IMR-90 (cell line): ENCODE data around the gene KRTAP6-3. TPM values are rescaled to one million over a fixed set of nuclear protein-coding genes. Genes with fewer than 3 reads are reported as not detected.

Experiments used
- ATAC-seq: fragments of 200-7000 bp; cut with Tn5 transposase; 2 replicates; pipeline ENCODE4 v1.9.1; 2020; ENCODE audit warnings: low read depth, mild to moderate bottlenecking, moderate library complexity
- BruUV-seq: library from RNA; stranded (reverse); fragments of 400-500 nt; replicated peaks from 2 replicates; lab custom pipeline; 2021; lab: Mats Ljungman, UMichigan
- CTCF ChIA-PET: fragments of 300-600 bp; formaldehyde crosslinking; extraction: SDS; loops from one replicate; lab custom pipeline; 2021; ENCODE audit warnings: antibody characterized with exemption; lab: Yijun Ruan, JAX
- POLR2A ChIA-PET: fragments of 300-600 bp; sonication (Branson Sonifier 250); formaldehyde crosslinking; loops from one replicate; lab custom pipeline; 2022; ENCODE audit warnings: antibody characterized with exemption; ENCODE audit not compliant: unreplicated experiment; lab: Charles Lee
- DNase-seq: peaks from one replicate; pipeline ENCODE4 v3.0.0; 2013
- H2AFZ ChIP-seq: replicated peaks from 2 replicates; pipeline ENCODE3; 2013; ENCODE audit warnings: low read length, mild to moderate bottlenecking; ENCODE audit not compliant: poor library complexity
- H2AK5ac ChIP-seq: 2 replicates; pipeline ENCODE4 v1.6.1; 2013; ENCODE audit warnings: low read depth, low read length, inconsistent platforms
- H2AK9ac ChIP-seq: replicated peaks from 2 replicates; pipeline ENCODE3; 2013; ENCODE audit warnings: mild to moderate bottlenecking, low read depth, low read length, moderate library complexity; ENCODE audit not compliant: poor library complexity
- H2BK120ac ChIP-seq: 2 replicates; pipeline ENCODE4 v1.6.1; 2013; ENCODE audit warnings: low read depth, low read length, inconsistent platforms
- H2BK15ac ChIP-seq: 3 replicates; pipeline ENCODE4 v1.6.1; 2013; ENCODE audit warnings: low read depth, low read length, inconsistent platforms
- H2BK20ac ChIP-seq: 2 replicates; pipeline ENCODE4 v1.6.1; 2013; ENCODE audit warnings: low read depth, mild to moderate bottlenecking, inconsistent platforms, low read length, moderate library complexity
- H2BK5ac ChIP-seq: 2 replicates; pipeline ENCODE4 v1.6.1; 2013; ENCODE audit warnings: mild to moderate bottlenecking, low read depth, low read length, inconsistent platforms; ENCODE audit not compliant: poor library complexity, severe bottlenecking
- H3K14ac ChIP-seq: replicated peaks from 2 replicates; pipeline ENCODE4 v1.6.1; 2013; ENCODE audit warnings: low read depth, low read length, inconsistent platforms
- H3K18ac ChIP-seq: 2 replicates; pipeline ENCODE4 v1.6.1; 2013; ENCODE audit warnings: low read depth, low read length, control low read depth
- H3K23ac ChIP-seq: 2 replicates; pipeline ENCODE4 v1.6.1; 2013; ENCODE audit warnings: low read depth, low read length, inconsistent platforms
- H3K27ac ChIP-seq: 2 replicates; pipeline ENCODE4 v1.5.1; 2013; ENCODE audit warnings: mild to moderate bottlenecking, control low read depth, low read length; ENCODE audit not compliant: insufficient read depth
- H3K27me3 ChIP-seq: 2 replicates; pipeline ENCODE4 v1.6.1; 2013; ENCODE audit warnings: low read length; ENCODE audit not compliant: control insufficient read depth, insufficient read depth
- H3K36me3 ChIP-seq: 2 replicates; pipeline ENCODE4 v1.6.1; 2013; ENCODE audit warnings: low read length, mixed read lengths; ENCODE audit not compliant: control insufficient read depth, insufficient read depth
- H3K4ac ChIP-seq: 2 replicates; pipeline ENCODE4 v1.6.1; 2013; ENCODE audit warnings: low read depth, low read length, inconsistent platforms
- H3K4me1 ChIP-seq: 2 replicates; pipeline ENCODE4 v1.6.1; 2013; ENCODE audit warnings: low read length, mixed read lengths; ENCODE audit not compliant: control insufficient read depth, insufficient read depth
- H3K4me2 ChIP-seq: 2 replicates; pipeline ENCODE4 v1.6.1; 2013; ENCODE audit warnings: low read depth, mild to moderate bottlenecking, control low read depth, low read length, moderate library complexity
- H3K4me3 ChIP-seq: 2 replicates; pipeline ENCODE4 v1.5.1; 2013; ENCODE audit warnings: low read depth, mild to moderate bottlenecking, control low read depth, low read length, moderate library complexity; ENCODE audit not compliant: insufficient read depth
- H3K56ac ChIP-seq: 2 replicates; pipeline ENCODE4 v1.6.1; 2013; ENCODE audit warnings: low read length, inconsistent platforms; ENCODE audit not compliant: insufficient read depth; ENCODE audit errors: extremely low read depth
- H3K79me1 ChIP-seq, 2 experiments: 2 replicates each; pipeline ENCODE4 v1.6.1; 2013; ENCODE audit warnings: low read length in 2 of 2, inconsistent platforms in 1 of 2, low read depth in 1 of 2
- H3K9ac ChIP-seq: 2 replicates; pipeline ENCODE4 v1.6.1; 2013; ENCODE audit warnings: low read depth, low read length, control low read depth
- H3K9me1 ChIP-seq: 2 replicates; pipeline ENCODE4 v1.6.1; 2013; ENCODE audit warnings: low read length, inconsistent platforms; ENCODE audit not compliant: insufficient read depth
- H3K9me3 ChIP-seq: 2 replicates; pipeline ENCODE4 v1.6.1; 2013; ENCODE audit warnings: low read length; ENCODE audit not compliant: control insufficient read depth, insufficient read depth
- H4K20me1 ChIP-seq: 2 replicates; pipeline ENCODE4 v1.6.1; 2013; ENCODE audit warnings: low read length, inconsistent platforms; ENCODE audit not compliant: insufficient read depth
- H4K5ac ChIP-seq: 2 replicates; pipeline ENCODE4 v1.6.1; 2013; ENCODE audit warnings: mild to moderate bottlenecking, low read depth, low read length, control low read depth
- H4K8ac ChIP-seq, 2 experiments: 2 replicates each; pipeline ENCODE4 v1.6.1; 2013; ENCODE audit warnings: low read depth in 2 of 2, low read length in 2 of 2, control low read depth in 1 of 2, inconsistent platforms in 1 of 2
- H4K91ac ChIP-seq: 2 replicates; pipeline ENCODE4 v1.6.1; 2013; ENCODE audit warnings: low read depth, low read length, inconsistent platforms; ENCODE audit not compliant: insufficient read depth
- BHLHE40 ChIP-seq: fragments of 150-350 bp; IDR thresholded peaks from 2 replicates; pipeline ENCODE4 v1.6.1; 2016; ENCODE audit warnings: mild to moderate bottlenecking, low read depth, low read length
- CHD1 ChIP-seq: IDR thresholded peaks from 2 replicates; pipeline ENCODE4 v1.6.1; 2012; ENCODE audit warnings: low read depth, low read length, improper control_type of control experiment
- CTCF ChIP-seq: conservative IDR thresholded peaks from 2 replicates; pipeline ENCODE4 v1.5.1; 2012; ENCODE audit warnings: mild to moderate bottlenecking, low read depth, low read length, improper control_type of control experiment
- ELK1 ChIP-seq: fragments of 150-350 bp; IDR thresholded peaks from 2 replicates; pipeline ENCODE4 v1.6.1; 2016; ENCODE audit warnings: low read depth, mild to moderate bottlenecking, low read length, moderate library complexity, borderline replicate concordance
- FOS ChIP-seq: fragments of 150-350 bp; IDR thresholded peaks from 2 replicates; pipeline ENCODE4 v1.6.1; 2016; ENCODE audit warnings: low read depth, low read length
- MAFK ChIP-seq: IDR thresholded peaks from 2 replicates; pipeline ENCODE4 v1.6.1; 2012; ENCODE audit warnings: low read depth, low read length, improper control_type of control experiment
- MAZ ChIP-seq: IDR thresholded peaks from 2 replicates; pipeline ENCODE4 v1.6.1; 2012; ENCODE audit warnings: low read depth, mild to moderate bottlenecking, low read length, improper control_type of control experiment, moderate library complexity, borderline replicate concordance
- MXI1 ChIP-seq: IDR thresholded peaks from 2 replicates; pipeline ENCODE4 v1.6.1; 2012; ENCODE audit warnings: low read depth, mild to moderate bottlenecking, low read length, moderate library complexity, borderline replicate concordance
- NFE2L2 ChIP-seq: fragments of 150-350 bp; IDR thresholded peaks from 2 replicates; pipeline ENCODE4 v1.6.1; 2016; ENCODE audit warnings: low read depth, mild to moderate bottlenecking, low read length
- POLR2A ChIP-seq: IDR thresholded peaks from 2 replicates; pipeline ENCODE4 v1.6.1; 2012; ENCODE audit warnings: mild to moderate bottlenecking, low read depth, low read length
- RAD21 ChIP-seq: IDR thresholded peaks from 2 replicates; pipeline ENCODE4 v1.6.1; 2012; ENCODE audit warnings: low read length, improper control_type of control experiment
- RCOR1 ChIP-seq: IDR thresholded peaks from 2 replicates; pipeline ENCODE4 v1.6.1; 2012; ENCODE audit warnings: mild to moderate bottlenecking, low read length, improper control_type of control experiment; ENCODE audit not compliant: insufficient replicate concordance
- RFX5 ChIP-seq: IDR thresholded peaks from 2 replicates; pipeline ENCODE4 v1.8.0; 2012; ENCODE audit warnings: low read depth, mild to moderate bottlenecking, low read length, moderate library complexity
- SMC3 ChIP-seq: fragments of 150-350 bp; IDR thresholded peaks from 2 replicates; pipeline ENCODE4 v1.6.1; 2016; ENCODE audit warnings: low read depth, mild to moderate bottlenecking, antibody characterized with exemption, low read length, moderate library complexity
- WGBS, 2 experiments: methylation state at CpG; one replicate each; pipeline versions ENCODE4 v1.1.5 to v1.1.7; 2013; ENCODE audit warnings: missing lambda C conversion rate in 2 of 2; ENCODE audit not compliant: insufficient read length in 1 of 2; ENCODE audit errors: extremely low coverage in 2 of 2; 5-methylcytosine and 5-hydroxymethylcytosine counted together
- dilution Hi-C: fragments of 300-500 bp; cut with HindIII; formaldehyde crosslinking; loops from one replicate; pipeline ENCODE4 v1.14.3; 2018; ENCODE audit warnings: low sequenced_read_pairs; ENCODE audit not compliant: unreplicated experiment
- in situ Hi-C: fragments of 300-500 bp; cut with MboI; formaldehyde crosslinking; loops from 3 replicates; pipeline ENCODE4 v1.14.3; 2019; ENCODE audit warnings: low sequenced_read_pairs, inconsistent platforms, mixed read lengths
- intact Hi-C: fragments of 100-400 bp; cut with micrococcal nuclease; formaldehyde crosslinking; loops from 2 replicates; pipeline ENCODE4 v1.10.0; 2022
- polyA plus RNA-seq, 3 experiments: library from polyadenylated mRNA; depleted of rRNA; stranded (reverse); fragments of >200 nt; gene quantifications; 2 replicates each; pipeline ENCODE4 v1.2.3, GENCODE V29; 2012; ENCODE audit warnings: low replicate concordance in 1 of 3
- total RNA-seq: library from RNA; depleted of rRNA; stranded (reverse); fragments of >200 nt; gene quantifications from 2 replicates; pipeline ENCODE4 v1.2.3, GENCODE V29; 2012

The KRTAP6-3 gene
- total and polyA plus RNA-seq, 2 of the 4 experiments (the other 2 are of a cell fraction) = not detected

GRCh38 chr21:30598802-30599201 lies 6.6 kb downstream of the KRTAP6-3 start, which contains the start of gene KRTAP6-2:
Gene KRTAP6-2, minus strand, starts transcription at chr21:30598902. Its CDS starts 28 bp downstream, at chr21:30598874.
- H3K4me2 ChIP-seq = no peak within 1 kb of the TSS
- H3K9me1 ChIP-seq = no peaks in the 10 kb centered on the region
- H3K4me3 ChIP-seq = no peak within 1 kb of the TSS
- no peak within 1 kb of the TSS for H3K23ac ChIP-seq
- no peaks in the 10 kb centered on the region for H4K20me1 ChIP-seq
- dilution Hi-C loops = no loop called here
- no peak within 1 kb of the TSS for H2BK5ac ChIP-seq
- no peak within 1 kb of the TSS for H3K18ac ChIP-seq
- no peak for ATAC-seq
- no peak within 1 kb of the TSS for H2AK9ac ChIP-seq
- no peaks in the 10 kb centered on the region for H3K36me3 ChIP-seq
- 80% methylated on average over 1 of the region's 6 CpGs; no CpG with 5 or more reads in 1 of the 2 experiments for WGBS, 2 experiments
- no peaks in the 10 kb centered on the region for H3K79me1 ChIP-seq
- H3K27ac ChIP-seq = no peak within 1 kb of the TSS
- no peak within 1 kb of the TSS for H4K8ac ChIP-seq
- TF ChIP-seq MAFK = no peak
- TF ChIP-seq POLR2A = no peak
- TF ChIP-seq BHLHE40 = no peak
- no peak for TF ChIP-seq RCOR1
- TF ChIP-seq ELK1 = no peak
- no peak for TF ChIP-seq CHD1
- no peak for TF ChIP-seq RFX5
- TF ChIP-seq MAZ = no peak
- TF ChIP-seq MXI1 = no peak
- TF ChIP-seq CTCF = no peak
- no peak for TF ChIP-seq FOS
- no peak for TF ChIP-seq NFE2L2
- no peak for TF ChIP-seq SMC3
- TF ChIP-seq RAD21 = no peak
- H3K14ac ChIP-seq = no peak within 1 kb of the TSS
- ChIA-PET CTCF (no interaction called here), POLR2A (no interaction called here)
- H3K9me3 ChIP-seq = peaks cover 9% of the 10 kb centered on the region
- DNase-seq = no peak
- no peak within 1 kb of the TSS for H2BK15ac ChIP-seq
- no peak within 1 kb of the TSS for H2AFZ ChIP-seq
- H2BK20ac ChIP-seq = no peak within 1 kb of the TSS
- no TSS peak for BruUV-seq
- in situ Hi-C loops = no loop called here
- H4K5ac ChIP-seq = no peak within 1 kb of the TSS
- no peak within 1 kb of the TSS for H3K9ac ChIP-seq
- no peak within 1 kb of the TSS for H4K91ac ChIP-seq
- H3K56ac ChIP-seq = no peak within 1 kb of the TSS
- H2BK120ac ChIP-seq = no peak within 1 kb of the TSS
- no peak within 1 kb of the TSS for H3K4ac ChIP-seq
- no peaks in the 10 kb centered on the region for H3K4me1 ChIP-seq
- intact Hi-C loops = no loop called here
- no peak within 1 kb of the TSS for H2AK5ac ChIP-seq
- no peaks in the 10 kb centered on the region for H3K27me3 ChIP-seq
